ENCODE data around the gene TMEM184B. TPM values are rescaled to one million over a fixed set of nuclear protein-coding genes. Genes with fewer than 3 reads are reported as not detected.

TMEM184B gene
- total RNA-seq, 2 experiments from 2014 or later, result 45.9 to 49.3 TPM

Other genes with a start within 250 kb of the TMEM184B start
- 10 to 100 TPM; 11.4 to 12.7 TPM for gene PICK1, start 215.6 kb downstream of the TMEM184B start, total RNA-seq
- gene SLC16A8, start 188.8 kb downstream of the TMEM184B start, total RNA-seq, result not detected
- under 1 TPM; 0.55 to 0.63 TPM for gene BAIAP2L2, start 162.3 kb downstream of the TMEM184B start, total RNA-seq
- gene PLA2G6, start 91.2 kb downstream of the TMEM184B start, total RNA-seq, result 10 to 100 TPM; 80.7 to 85.7 TPM
- gene MAFF, start 71.0 kb downstream of the TMEM184B start, total RNA-seq, result 10 to 100 TPM; 15.3 to 16.4 TPM
- gene CSNK1E, start 44.4 kb upstream of the TMEM184B start, total RNA-seq, result 100 to 1,000 TPM in 1 of 2 experiments, 10 to 100 TPM in 1; 99.9 to 102 TPM
- not detected for gene KCNJ4, start 182.2 kb upstream of the TMEM184B start, total RNA-seq
- under 1 TPM; 0.75 to 0.88 TPM for gene KDELR3, start 195.1 kb upstream of the TMEM184B start, total RNA-seq
- gene DDX17, start 233.3 kb upstream of the TMEM184B start, total RNA-seq, result 100 to 1,000 TPM; 511 to 521 TPM